Measurements from ENCODE around the gene MUC20.

- TF ChIP-seq SMARCC2 (IDR thresholded peaks at IDR 0.05): no peak
- TF ChIP-seq CBX2 (IDR thresholded peaks at IDR 0.05; ENCODE audit: low read depth, low read length): no peak
- TF ChIP-seq CBX2 (CRISPR knock-in tag; IDR thresholded peaks at IDR 0.05; ENCODE audit: low read depth): no peak
- TF ChIP-seq CEBPZ (IDR thresholded peaks at IDR 0.05; ENCODE audit: low read length): no peak
- TF ChIP-seq ZNF207 (IDR thresholded peaks at IDR 0.05; ENCODE audit: borderline replicate concordance): no peak
- TF ChIP-seq POLR2AphosphoS2 (IDR thresholded peaks at IDR 0.05; ENCODE audit: low read depth, low read length): no peak
- no peak for TF ChIP-seq ZNF878 (CRISPR knock-in tag; IDR thresholded peaks at IDR 0.05)
- TF ChIP-seq ZFP36 (IDR thresholded peaks at IDR 0.05; ENCODE audit: borderline replicate concordance, low read depth, low read length, partially characterized antibody): no peak
- no peak for TF ChIP-seq ZNF782 (CRISPR knock-in tag; IDR thresholded peaks at IDR 0.05; ENCODE audit: borderline replicate concordance)
These were observed 8.9 kb downstream of the MUC20 start for GRCh38 chr3:195729476-195730251.

Measured in HepG2 (cell line).